ENCODE measurements around the gene EEA1. TPM values are rescaled to one million over a fixed set of nuclear protein-coding genes. Genes with fewer than 3 reads are reported as not detected.
"Not testable (repeated sequence)": the region's sequence is repeated elsewhere in the genome, so short reads cannot be mapped to it uniquely, and the experiment has no call there.

The EEA1 gene
- total RNA-seq, 2 donors from 2014 or later: 12.1 to 23.8 TPM

DNA sequence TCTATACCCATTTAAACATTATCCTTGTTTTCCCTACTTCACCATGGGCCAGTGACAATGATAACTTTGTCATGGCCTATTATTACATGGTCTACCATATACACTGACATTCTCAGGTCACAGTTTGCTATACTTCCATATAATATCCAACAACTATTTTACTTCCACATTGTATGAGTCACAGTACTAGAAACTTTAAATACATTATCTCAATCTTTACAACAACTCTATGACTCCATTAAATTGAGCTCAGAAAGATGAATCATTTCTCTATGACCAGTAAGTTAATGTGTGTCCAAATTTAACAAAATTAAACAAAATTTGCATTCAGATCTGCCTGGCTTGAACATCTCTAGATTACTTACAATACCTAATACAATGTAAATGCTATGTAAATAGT lies 132.4 kb downstream of the EEA1 start:
- Mint-ChIP-seq H3K27me3 (no peaks in the 10 kb centered on the region), H3K27ac (no peak overlapping the region), H3K4me3 (no peak overlapping the region), H3K4me1 (ENCODE audit: low read depth in 2 of 2) (peaks cover 4% of the 10 kb centered on the region in 2 donors), H3K36me3 (peaks cover 34% of the 10 kb centered on the region), H3K9me3 (no peaks in the 10 kb centered on the region)
- ATAC-seq (no peak), DNase-seq (ENCODE audit: low spot score) (no peak)

DNA sequence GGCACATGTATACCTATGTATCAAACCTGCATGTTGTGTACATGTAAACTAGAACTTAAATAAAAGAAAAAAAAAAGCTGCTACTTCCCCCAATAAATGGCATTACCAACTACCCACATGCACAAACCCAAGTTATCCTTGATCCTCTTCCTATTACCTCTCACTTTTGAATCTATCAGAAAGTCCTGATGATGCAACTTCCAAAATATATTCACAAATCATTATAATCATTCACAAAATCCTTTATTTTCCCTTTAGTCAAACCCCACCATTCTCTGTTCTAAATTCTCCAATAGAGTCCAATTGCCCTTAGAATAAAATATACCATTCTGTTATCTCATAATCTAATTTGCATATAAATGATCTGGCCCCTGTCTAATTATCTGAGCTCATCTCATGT lies 134.3 kb downstream of the EEA1 start:
- no peak for DNase-seq (ENCODE audit: low spot score)
- H3K4me3 Mint-ChIP-seq: no peak overlapping the region
- ATAC-seq: no peak
- H3K27me3 Mint-ChIP-seq: no peaks in the 10 kb centered on the region
- H3K9me3 Mint-ChIP-seq: no peaks in the 10 kb centered on the region
- H3K27ac Mint-ChIP-seq: no peak overlapping the region
- peaks cover 4 to 13% of the 10 kb centered on the region in 2 donors for H3K4me1 Mint-ChIP-seq (ENCODE audit: low read depth in 2 of 2)
- H3K36me3 Mint-ChIP-seq: peaks cover 41% of the 10 kb centered on the region

DNA sequence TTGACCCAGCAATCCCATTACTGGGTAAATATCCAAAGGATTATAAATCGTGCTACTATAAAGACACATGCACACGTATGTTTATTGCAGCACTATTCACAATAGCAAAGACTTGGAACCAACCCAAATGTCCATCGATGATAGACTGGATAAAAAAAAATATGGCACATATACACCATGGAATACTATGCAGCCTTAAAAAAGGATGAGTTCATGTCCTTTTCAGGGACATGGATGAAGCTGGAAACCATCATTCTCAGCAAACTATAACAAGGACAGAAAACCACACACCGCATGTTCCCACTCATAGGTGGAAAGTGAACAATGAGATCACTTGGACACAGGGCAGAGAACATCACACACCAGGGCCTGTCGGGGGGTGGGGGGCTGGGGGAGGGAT lies 134.7 kb downstream of the EEA1 start:
- H3K36me3 Mint-ChIP-seq: peaks cover 41% of the 10 kb centered on the region
- not testable (repeated sequence) for H3K4me3 Mint-ChIP-seq; H3K27me3 Mint-ChIP-seq; ATAC-seq; H3K9me3 Mint-ChIP-seq; H3K27ac Mint-ChIP-seq; DNase-seq (ENCODE audit: low spot score)
- H3K4me1 Mint-ChIP-seq (ENCODE audit: low read depth in 2 of 2): peaks cover 4 to 13% of the 10 kb centered on the region in 2 donors

DNA sequence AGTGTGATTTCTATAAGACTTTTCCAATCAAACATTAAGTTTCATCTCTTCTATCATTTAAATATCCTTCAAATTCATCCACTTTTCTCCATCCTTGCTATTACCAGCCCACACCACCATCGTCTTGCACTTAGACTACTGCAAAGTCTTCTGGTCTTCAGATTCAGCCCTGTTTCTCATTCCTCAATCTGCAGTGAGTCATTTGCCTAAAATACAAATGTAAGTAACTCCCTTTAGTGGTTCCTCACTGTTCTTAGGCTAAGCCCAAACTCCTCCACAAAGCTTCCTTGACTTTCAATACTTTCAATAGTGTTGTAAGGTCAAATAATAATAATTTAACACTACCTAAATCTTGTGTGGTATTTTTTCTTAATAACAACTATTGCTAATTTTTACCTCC lies 143.1 kb downstream of the EEA1 start:
- H3K36me3 Mint-ChIP-seq: peaks cover 7% of the 10 kb centered on the region
- ATAC-seq: no peak
- H3K27ac Mint-ChIP-seq: no peak overlapping the region
- H3K4me1 Mint-ChIP-seq (ENCODE audit: low read depth in 2 of 2): peaks cover 0 to 6% of the 10 kb centered on the region in 2 donors
- no peaks in the 10 kb centered on the region for H3K27me3 Mint-ChIP-seq
- no peaks in the 10 kb centered on the region for H3K9me3 Mint-ChIP-seq
- no peak overlapping the region for H3K4me3 Mint-ChIP-seq
- no peak for DNase-seq (ENCODE audit: low spot score)

DNA sequence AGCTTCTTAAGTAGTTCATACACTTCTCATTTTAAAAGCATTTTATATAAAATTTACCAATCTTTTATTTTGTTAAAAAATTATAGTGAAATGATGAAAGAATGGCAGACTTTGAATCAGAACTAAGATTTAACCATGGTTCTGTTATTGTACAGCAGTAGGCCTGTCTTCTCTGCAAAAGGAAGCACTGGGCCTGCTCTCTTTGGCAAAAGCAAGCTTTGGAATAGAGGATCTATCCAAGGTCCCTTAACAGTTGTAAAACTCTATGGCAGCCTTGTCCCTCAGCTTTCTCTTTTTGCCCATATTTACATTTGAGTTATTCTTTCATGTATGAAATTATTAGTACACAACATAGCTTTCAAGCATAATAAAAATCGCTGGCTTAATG lies 143.5 kb downstream of the EEA1 start:
- no peak for DNase-seq (ENCODE audit: low spot score)
- Mint-ChIP-seq H3K4me3 (no peak overlapping the region), H3K4me1 (ENCODE audit: low read depth in 2 of 2) (peaks cover 0 to 5% of the 10 kb centered on the region in 2 donors), H3K9me3 (no peaks in the 10 kb centered on the region), H3K36me3 (peaks cover 6% of the 10 kb centered on the region), H3K27me3 (no peaks in the 10 kb centered on the region), H3K27ac (no peak overlapping the region)
- no peak for ATAC-seq

DNA sequence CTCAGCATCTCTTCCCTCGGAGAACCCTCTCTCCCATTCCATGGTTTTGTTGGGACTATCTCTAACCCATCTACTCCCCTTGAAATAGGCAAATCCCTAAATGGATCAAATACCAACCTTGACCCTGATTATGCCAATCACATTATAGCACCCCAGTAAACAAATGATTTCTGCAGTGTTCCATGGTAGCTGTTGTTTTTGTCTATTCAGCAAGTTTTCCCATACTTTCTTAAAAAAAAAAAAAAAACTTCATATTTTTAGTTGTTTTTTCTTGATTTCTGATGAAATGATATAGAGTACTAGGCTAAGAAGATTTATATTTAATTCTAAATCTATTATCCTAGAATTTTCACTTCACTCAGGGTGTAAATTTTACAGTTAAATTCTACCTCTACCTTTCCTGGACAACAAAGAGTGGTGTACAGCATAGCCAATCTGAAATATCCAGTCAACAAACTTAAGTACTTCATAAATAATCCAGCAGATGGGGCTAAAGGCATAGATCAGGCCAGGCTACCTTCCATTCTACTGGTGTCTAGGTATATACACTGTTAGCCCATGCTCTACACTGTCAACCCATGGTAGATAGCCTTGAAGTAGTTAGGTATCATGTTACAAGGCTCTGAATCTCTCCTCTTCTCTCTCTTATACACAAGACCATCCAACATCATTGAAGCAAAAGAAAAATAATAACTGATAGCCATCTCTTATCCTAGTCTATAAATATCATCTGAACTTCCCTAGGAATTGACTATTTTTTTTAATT lies 144.1 kb downstream of the EEA1 start:
- no peaks in the 10 kb centered on the region for H3K9me3 Mint-ChIP-seq
- no peak overlapping the region for H3K4me3 Mint-ChIP-seq
- no peaks in the 10 kb centered on the region for H3K36me3 Mint-ChIP-seq
- H3K27ac Mint-ChIP-seq: no peak overlapping the region
- H3K27me3 Mint-ChIP-seq: no peaks in the 10 kb centered on the region
- H3K4me1 Mint-ChIP-seq (ENCODE audit: low read depth in 2 of 2): no peaks in the 10 kb centered on the region
- DNase-seq (ENCODE audit: low spot score): no peak
- peak; percentile 76 to 78 for ATAC-seq

DNA sequence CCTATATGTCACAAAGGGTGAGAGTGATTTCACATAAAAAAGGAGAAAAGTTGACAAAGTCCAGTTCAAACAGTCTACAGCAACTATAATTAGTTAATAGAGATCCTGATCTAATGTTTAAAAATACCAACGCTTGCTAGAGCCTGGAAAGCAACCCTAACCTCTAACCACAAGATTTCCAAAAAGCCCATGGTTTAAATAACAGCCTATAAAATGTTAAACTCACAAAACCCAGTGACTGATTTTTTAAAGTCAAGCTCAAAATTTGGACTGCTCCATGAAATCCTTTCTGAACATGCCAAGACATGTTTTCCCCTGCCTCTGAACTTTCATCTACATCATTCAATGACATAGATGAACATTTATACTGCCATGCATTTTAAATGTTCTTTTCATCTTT lies 144.7 kb downstream of the EEA1 start:
- H3K9me3 Mint-ChIP-seq: no peaks in the 10 kb centered on the region
- H3K36me3 Mint-ChIP-seq: no peaks in the 10 kb centered on the region
- no peak overlapping the region for H3K4me3 Mint-ChIP-seq
- no peak for ATAC-seq
- no peaks in the 10 kb centered on the region for H3K27me3 Mint-ChIP-seq
- no peak overlapping the region for H3K27ac Mint-ChIP-seq
- no peaks in the 10 kb centered on the region for H3K4me1 Mint-ChIP-seq (ENCODE audit: low read depth in 2 of 2)
- no peak for DNase-seq (ENCODE audit: low spot score)

DNA sequence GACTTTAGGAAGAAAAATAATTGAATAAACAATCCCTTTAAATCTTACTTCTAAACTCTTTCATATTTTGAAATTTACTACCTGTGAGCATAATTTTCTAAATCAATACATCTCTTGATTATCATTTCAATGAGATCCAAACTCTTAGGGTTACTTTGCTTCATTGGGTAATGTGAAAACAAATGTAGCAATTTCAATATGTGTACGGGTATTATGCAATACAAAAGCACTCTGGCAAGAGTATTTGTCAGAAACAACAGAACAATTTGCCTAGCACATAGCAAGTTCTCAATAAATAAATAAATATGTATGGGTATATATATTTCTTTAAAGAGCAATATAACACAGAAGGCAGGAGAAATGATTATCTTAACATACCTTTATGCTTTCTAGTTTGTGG lies 149.2 kb downstream of the EEA1 start:
- no peak overlapping the region for H3K4me3 Mint-ChIP-seq
- peaks cover 11% of the 10 kb centered on the region for H3K36me3 Mint-ChIP-seq
- H3K4me1 Mint-ChIP-seq (ENCODE audit: low read depth in 2 of 2): no peaks in the 10 kb centered on the region
- no peaks in the 10 kb centered on the region for H3K9me3 Mint-ChIP-seq
- no peak for DNase-seq (ENCODE audit: low spot score)
- H3K27me3 Mint-ChIP-seq: no peaks in the 10 kb centered on the region
- H3K27ac Mint-ChIP-seq: no peak overlapping the region
- no peak for ATAC-seq

DNA sequence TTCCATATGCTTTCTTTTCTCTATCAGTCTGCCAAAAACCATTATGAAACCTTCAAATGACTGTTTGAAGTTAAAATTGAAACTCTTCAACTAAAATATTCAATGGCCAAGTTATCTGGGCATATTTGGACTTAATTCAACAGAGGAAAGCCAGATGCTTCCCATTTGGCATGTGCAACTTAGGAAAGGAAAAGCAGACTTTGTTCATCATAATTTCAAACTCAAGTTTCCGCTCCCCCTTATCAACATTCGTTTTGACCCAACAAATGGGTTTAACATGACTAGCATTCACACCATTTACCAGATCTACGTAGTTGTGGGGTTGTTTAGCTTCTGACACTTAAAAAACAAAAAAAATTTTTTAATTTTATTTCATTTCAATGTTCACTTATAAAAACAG lies 150.6 kb downstream of the EEA1 start:
- ATAC-seq: no peak
- H3K4me1 Mint-ChIP-seq (ENCODE audit: low read depth in 2 of 2): no peaks in the 10 kb centered on the region
- H3K9me3 Mint-ChIP-seq: no peaks in the 10 kb centered on the region
- H3K27me3 Mint-ChIP-seq: no peaks in the 10 kb centered on the region
- H3K27ac Mint-ChIP-seq: no peak overlapping the region
- no peak for DNase-seq (ENCODE audit: low spot score)
- no peak overlapping the region for H3K4me3 Mint-ChIP-seq
- peaks cover 11% of the 10 kb centered on the region for H3K36me3 Mint-ChIP-seq

DNA sequence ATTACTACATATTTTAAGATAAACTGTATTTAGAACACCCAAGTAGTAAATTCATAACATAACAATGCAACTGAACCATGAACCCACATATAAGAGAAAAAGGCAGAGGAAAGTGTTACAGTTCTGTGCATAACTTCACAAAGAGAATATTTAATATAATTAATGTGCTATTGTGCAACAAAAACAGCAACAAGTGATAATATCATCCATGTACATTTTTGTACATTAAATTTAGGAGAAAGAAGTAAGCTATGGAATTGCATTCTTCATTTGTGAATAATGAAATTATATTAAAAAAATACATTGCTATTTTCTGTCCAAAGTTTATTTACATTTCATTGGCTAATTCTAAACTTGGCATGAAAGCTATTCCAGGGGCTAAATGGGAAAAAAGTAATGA lies 153.7 kb downstream of the EEA1 start:
- peaks cover 0 to 6% of the 10 kb centered on the region in 2 donors for H3K4me1 Mint-ChIP-seq (ENCODE audit: low read depth in 2 of 2)
- peaks cover 11% of the 10 kb centered on the region for H3K36me3 Mint-ChIP-seq
- no peak for ATAC-seq
- H3K27me3 Mint-ChIP-seq: no peaks in the 10 kb centered on the region
- DNase-seq (ENCODE audit: low spot score): no peak
- H3K4me3 Mint-ChIP-seq: no peak overlapping the region
- H3K27ac Mint-ChIP-seq: no peak overlapping the region
- H3K9me3 Mint-ChIP-seq: no peaks in the 10 kb centered on the region

DNA sequence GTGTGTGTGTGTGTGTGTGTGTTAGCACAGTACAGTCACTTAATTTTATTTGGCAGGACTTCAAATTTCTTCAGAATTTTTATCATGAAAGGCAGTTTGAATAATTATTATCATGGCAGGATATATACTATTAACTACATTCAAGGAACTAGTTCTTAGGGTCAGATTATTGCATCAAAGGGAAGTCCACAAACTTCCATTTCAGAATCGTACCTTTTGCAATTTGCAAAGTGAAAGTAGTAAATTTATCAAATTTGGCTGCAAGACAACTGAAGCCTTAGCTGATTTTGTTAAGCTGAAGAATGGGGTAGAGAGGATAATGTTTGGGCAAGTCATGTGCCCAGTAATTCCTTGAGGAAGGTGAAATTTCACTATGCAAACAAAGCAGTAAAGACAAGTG lies 158.1 kb downstream of the EEA1 start:
- Mint-ChIP-seq H3K36me3 (no peaks in the 10 kb centered on the region), H3K27ac (no peak overlapping the region), H3K9me3 (no peaks in the 10 kb centered on the region), H3K27me3 (no peaks in the 10 kb centered on the region), H3K4me1 (ENCODE audit: low read depth in 2 of 2) (peaks cover 9 to 13% of the 10 kb centered on the region in 2 donors), H3K4me3 (no peak overlapping the region)
- DNase-seq (ENCODE audit: low spot score) (no peak), ATAC-seq (no peak)

DNA sequence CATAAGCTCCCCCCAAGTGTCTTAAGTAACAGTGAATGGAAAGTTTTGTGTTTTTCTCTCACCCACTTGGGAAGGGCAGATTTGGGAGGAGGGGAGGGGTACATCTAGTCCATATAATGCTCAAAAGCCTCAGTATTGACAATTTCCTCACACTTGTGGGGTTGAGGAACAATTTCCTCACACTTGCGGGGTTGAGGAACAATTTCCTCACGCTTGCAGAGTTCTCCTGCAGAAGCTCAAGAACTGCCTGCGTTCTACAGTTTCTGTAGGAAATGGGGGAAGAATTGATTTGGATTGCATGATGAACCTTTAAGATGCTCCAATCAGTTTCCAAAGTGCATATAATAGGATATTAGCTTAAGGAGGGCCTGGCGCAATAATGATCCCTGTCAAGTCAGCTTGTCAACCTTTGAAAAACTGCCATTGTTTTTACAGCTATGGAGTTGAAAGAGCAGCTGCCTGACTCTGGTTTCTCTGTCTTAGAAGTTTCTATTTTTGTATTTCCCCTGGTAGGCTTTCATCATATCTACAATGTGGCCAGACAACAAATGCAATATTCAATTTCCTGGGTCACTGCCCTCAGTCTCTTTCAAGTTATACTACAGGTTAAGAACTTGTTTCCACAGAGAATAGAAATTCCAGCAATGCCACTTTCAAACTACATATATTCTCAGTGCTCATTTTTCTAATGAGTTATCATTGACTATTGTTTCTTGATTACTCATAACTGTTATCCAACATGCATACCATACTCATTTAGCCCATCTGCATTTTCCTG lies 159.8 kb downstream of the EEA1 start:
- H3K9me3 Mint-ChIP-seq: no peaks in the 10 kb centered on the region
- no peaks in the 10 kb centered on the region for H3K27me3 Mint-ChIP-seq
- H3K4me3 Mint-ChIP-seq: no peak overlapping the region
- ATAC-seq: peak in 1 of 2 donors; percentile 32
- peaks cover 12 to 13% of the 10 kb centered on the region in 2 donors for H3K4me1 Mint-ChIP-seq (ENCODE audit: low read depth in 2 of 2)
- H3K27ac Mint-ChIP-seq: peak overlapping the region in 1 of 2 donors; percentile 45
- H3K36me3 Mint-ChIP-seq: no peaks in the 10 kb centered on the region
- no peak for DNase-seq (ENCODE audit: low spot score)

DNA sequence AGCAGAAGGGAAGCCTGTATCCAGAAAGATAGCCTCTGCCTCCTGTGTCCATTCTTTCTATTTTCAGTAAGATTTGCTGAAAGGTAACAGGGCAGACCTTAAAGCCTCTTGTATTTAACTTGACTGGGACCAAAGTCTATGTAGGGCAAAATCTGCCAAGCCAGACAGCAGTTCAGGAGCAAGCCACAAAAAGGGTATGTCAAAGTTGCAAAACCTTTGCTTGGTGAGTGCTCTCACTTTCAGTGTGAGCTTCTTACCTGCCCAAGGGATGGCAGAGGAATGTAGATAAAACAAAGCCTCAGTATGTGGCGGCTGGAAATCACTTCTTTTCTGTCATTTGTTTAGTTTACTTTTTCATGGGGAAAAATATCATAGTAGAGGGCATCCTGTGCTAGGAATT lies 163.2 kb downstream of the EEA1 start:
- no peak overlapping the region for H3K27ac Mint-ChIP-seq
- ATAC-seq (no peak), DNase-seq (ENCODE audit: low spot score) (no peak)
- H3K36me3 Mint-ChIP-seq: no peaks in the 10 kb centered on the region
- peaks cover 9 to 12% of the 10 kb centered on the region in 2 donors for H3K4me1 Mint-ChIP-seq (ENCODE audit: low read depth in 2 of 2)
- H3K27me3 Mint-ChIP-seq: peaks cover 2 to 6% of the 10 kb centered on the region in 2 donors
- no peaks in the 10 kb centered on the region for H3K9me3 Mint-ChIP-seq
- no peak overlapping the region for H3K4me3 Mint-ChIP-seq

DNA sequence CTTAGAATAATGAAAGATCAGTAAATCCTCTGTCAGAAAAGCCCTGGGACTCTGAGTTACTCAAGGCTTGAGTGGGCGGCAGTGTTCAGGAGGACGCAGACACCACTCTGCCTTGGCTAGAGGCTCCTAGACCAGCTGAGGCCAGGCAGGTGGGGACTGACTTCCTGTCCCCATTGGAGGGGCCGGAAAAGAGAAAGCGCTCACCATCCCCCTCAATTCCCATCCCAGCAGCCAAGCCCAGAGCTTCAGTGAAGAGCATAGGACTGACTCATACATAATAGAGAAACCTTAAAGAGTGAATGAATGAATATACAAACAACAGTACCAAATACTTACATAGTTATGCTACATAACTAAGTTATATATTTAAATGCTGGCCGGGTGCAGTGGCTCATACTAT lies 164.3 kb downstream of the EEA1 start:
- Mint-ChIP-seq H3K27ac (no peak overlapping the region), H3K27me3 (peaks cover 2 to 6% of the 10 kb centered on the region in 2 donors), H3K4me3 (no peak overlapping the region), H3K36me3 (no peaks in the 10 kb centered on the region), H3K9me3 (no peaks in the 10 kb centered on the region), H3K4me1 (ENCODE audit: low read depth in 2 of 2) (peaks cover 7 to 12% of the 10 kb centered on the region in 2 donors)
- DNase-seq (ENCODE audit: low spot score) (no peak), ATAC-seq (no peak)

Measured in natural killer cell treated with Interleukin-12 subunit alpha and Interleukin-12 subunit beta and Interleukin-15 and Interleukin-18, amount 100 ng/mL, for 72 hours (primary cell).